Transverse colon (tissue), 4 donors: ENCODE measurements around the gene PDE6H. TPM values are rescaled to one million over a fixed set of nuclear protein-coding genes. Genes with fewer than 3 reads are reported as not detected.

ENCODE experiments used
- DNase-seq: peaks from one replicate; pipeline ENCODE4 v3.0.0-alpha.2; 2019
- H3K27ac ChIP-seq, 4 donors: fragments of 200-600 bp; sonication (generic); 2 replicates each; pipeline ENCODE4 v1.5.1; 2016 to 2018; ENCODE audit warnings: inconsistent platforms in 4 of 4
- H3K27me3 ChIP-seq: fragments of 200-600 bp; sonication (generic); 2 replicates; pipeline ENCODE4 v1.5.1; 2017; ENCODE audit warnings: inconsistent platforms
- H3K36me3 ChIP-seq, 4 donors: fragments of 200-600 bp; sonication (generic); 2 replicates each; pipeline ENCODE4 v1.5.1; 2017 to 2019; ENCODE audit warnings: inconsistent platforms in 4 of 4
- H3K4me1 ChIP-seq, 4 donors: fragments of 200-600 bp; sonication (generic); 2 replicates each; pipeline ENCODE4 v1.5.1; 2017 to 2020; ENCODE audit warnings: inconsistent platforms in 4 of 4
- H3K4me3 ChIP-seq, 4 donors: fragments of 200-600 bp; sonication (generic); 1 replicate in 1 of 4; 2 replicates in 3 of 4; pipeline versions ENCODE4 v1.5.1 to v1.6.1; 2017 to 2019; ENCODE audit warnings: inconsistent platforms in 4 of 4
- H3K9me3 ChIP-seq, 2 donors: fragments of 200-600 bp; sonication (generic); 2 replicates each; pipeline ENCODE4 v1.5.1; 2017 to 2019; ENCODE audit warnings: inconsistent platforms in 2 of 2
- CTCF ChIP-seq, 5 experiments: fragments of 200-600 bp in 3 of 5; fragments of 450-650 bp in 2 of 5; sonication (generic) in 3 of 5; IDR thresholded peaks; 1 replicate in 2 of 5; 2 replicates in 3 of 5; pipeline ENCODE4 v1.5.1; 2016 to 2017; ENCODE audit warnings: antibody characterized with exemption in 5 of 5, inconsistent platforms in 3 of 5, mild to moderate bottlenecking in 2 of 5, moderate library complexity in 1 of 5
- EP300 ChIP-seq: sonication (generic); formaldehyde crosslinking; IDR thresholded peaks from one replicate; pipeline ENCODE4 v1.6.1; 2017; ENCODE audit warnings: antibody characterized with exemption, low read depth
- POLR2A ChIP-seq: fragments of 450-650 bp; IDR thresholded peaks from one replicate; pipeline ENCODE4 v1.6.1; 2016; ENCODE audit warnings: antibody characterized with exemption, mild to moderate bottlenecking, moderate library complexity
- POLR2AphosphoS5 ChIP-seq, 3 donors: sonication (generic); formaldehyde crosslinking; IDR thresholded peaks; one replicate each; pipeline ENCODE4 v1.6.1; 2016; ENCODE audit warnings: antibody characterized with exemption in 3 of 3
- WGBS, 2 donors: methylation state at CpG; one replicate each; pipeline ENCODE4 v1.1.5; 2018; ENCODE audit warnings: low coverage in 1 of 2; 5-methylcytosine and 5-hydroxymethylcytosine counted together
- in situ Hi-C, 4 donors: fragments of 200-750 bp; cut with MboI; loops; one replicate each; pipeline versions ENCODE4 v1.15.0 to v1.15.1; 2017; ENCODE audit warnings: low sequenced_read_pairs in 3 of 4, low pct_ligation_motif_present in 1 of 4, low pct_unique_long_range_greater_than_20kb in 1 of 4
- intact Hi-C: fragments of 100-400 bp; cut with DNase I; formaldehyde crosslinking; loops from one replicate; pipeline ENCODE4 v1.15.1; 2023; ENCODE audit warnings: low total_unique reads
- total RNA-seq, 4 donors: library from RNA; depleted of rRNA; stranded (reverse); fragments of >200 nt; gene quantifications; one replicate each; pipeline ENCODE4 v1.1.0, GENCODE V29; 2016

Gene PDE6H
- total RNA-seq, 4 donors from 2014 or later = not detected

- intact Hi-C loops (no loop called here), in situ Hi-C loops (no loop called here)
- Histone ChIP-seq H3K4me3 (no peak overlapping the region), H3K27ac (no peak overlapping the region), H3K36me3 (no peaks in the 10 kb centered on the region), H3K9me3 (no peaks in the 10 kb centered on the region), H3K4me1 (peaks cover 0 to 4% (median 0%) of the 10 kb centered on the region in 4 donors), H3K27me3 (no peaks in the 10 kb centered on the region)
- DNase-seq = no peak
- TF ChIP-seq EP300 = no peak
- TF ChIP-seq POLR2A = no peak
- TF ChIP-seq CTCF (IDR thresholded peaks at IDR 0.05) = no peak
- no peak for TF ChIP-seq POLR2AphosphoS5 (IDR thresholded peaks at IDR 0.05)
- WGBS, 2 donors = 73 to 85% methylated on average over 3 of the region's 3 CpGs
Observed at GRCh38 chr12:14976658-14977057, 3.8 kb downstream of the PDE6H start.

GRCh38 chr12:14979468-14979867 lies 6.6 kb downstream of the PDE6H start:
- no peak overlapping the region for H3K4me3 ChIP-seq
- no peak overlapping the region for H3K27ac ChIP-seq
- H3K27me3 ChIP-seq = no peaks in the 10 kb centered on the region
- H3K9me3 ChIP-seq = no peaks in the 10 kb centered on the region
- peaks cover 0 to 4% (median 0%) of the 10 kb centered on the region in 4 donors for H3K4me1 ChIP-seq
- intact Hi-C loops = no loop called here
- no peak for DNase-seq
- in situ Hi-C loops = no loop called here
- TF ChIP-seq POLR2A = no peak
- TF ChIP-seq CTCF (IDR thresholded peaks at IDR 0.05) = no peak
- no peak for TF ChIP-seq POLR2AphosphoS5 (IDR thresholded peaks at IDR 0.05)
- no peak for TF ChIP-seq EP300
- no peaks in the 10 kb centered on the region for H3K36me3 ChIP-seq

GRCh38 chr12:14981049-14981448 lies 8.2 kb downstream of the PDE6H start:
- TF ChIP-seq EP300 (no peak), POLR2AphosphoS5 (IDR thresholded peaks at IDR 0.05) (no peak), POLR2A (no peak), CTCF (IDR thresholded peaks at IDR 0.05) (no peak)
- H3K4me1 ChIP-seq = peaks cover 0 to 4% (median 0%) of the 10 kb centered on the region in 4 donors
- no peaks in the 10 kb centered on the region for H3K9me3 ChIP-seq
- H3K27me3 ChIP-seq = no peaks in the 10 kb centered on the region
- H3K36me3 ChIP-seq = no peaks in the 10 kb centered on the region
- intact Hi-C loops = no loop called here
- H3K4me3 ChIP-seq = no peak overlapping the region
- DNase-seq = no peak
- in situ Hi-C loops = no loop called here
- 97% methylated on average over 2 of the region's 2 CpGs; no CpG with 5 or more reads in 1 of the 2 donors for WGBS, 2 donors
- H3K27ac ChIP-seq = no peak overlapping the region

DNA sequence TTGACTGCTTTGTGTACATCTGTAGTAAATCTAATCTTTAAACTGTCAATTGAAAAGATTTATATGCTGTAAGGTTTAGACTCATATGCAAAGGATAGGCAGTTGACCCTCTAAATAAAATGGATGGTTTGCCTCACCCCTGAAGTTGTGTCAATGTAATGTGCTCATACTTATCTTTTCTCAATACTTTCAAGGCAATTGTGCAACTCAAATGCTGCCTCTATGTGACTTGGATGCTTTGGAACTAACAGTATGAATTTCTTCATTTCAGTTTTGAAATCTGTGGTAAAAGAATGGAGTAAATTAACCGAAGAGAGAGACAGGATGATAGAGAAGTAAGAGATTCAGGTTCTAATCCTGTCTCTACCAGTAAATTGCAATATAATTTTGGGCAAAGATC lies 9.7 kb downstream of the PDE6H start:
- Histone ChIP-seq H3K9me3 (no peaks in the 10 kb centered on the region), H3K4me1 (peaks cover 0 to 1% (median 0%) of the 10 kb centered on the region in 4 donors), H3K36me3 (no peaks in the 10 kb centered on the region), H3K4me3 (no peak overlapping the region), H3K27ac (no peak overlapping the region), H3K27me3 (no peaks in the 10 kb centered on the region)
- WGBS, 2 donors = 85 to 87% methylated on average over 1 of the region's 1 CpG
- no peak for DNase-seq
- TF ChIP-seq POLR2A (no peak), POLR2AphosphoS5 (IDR thresholded peaks at IDR 0.05) (no peak), CTCF (IDR thresholded peaks at IDR 0.05) (no peak), EP300 (no peak)
- in situ Hi-C loops = no loop called here
- intact Hi-C loops = no loop called here
